Measurements from ENCODE around the gene SPR.

SPR gene

DNA sequence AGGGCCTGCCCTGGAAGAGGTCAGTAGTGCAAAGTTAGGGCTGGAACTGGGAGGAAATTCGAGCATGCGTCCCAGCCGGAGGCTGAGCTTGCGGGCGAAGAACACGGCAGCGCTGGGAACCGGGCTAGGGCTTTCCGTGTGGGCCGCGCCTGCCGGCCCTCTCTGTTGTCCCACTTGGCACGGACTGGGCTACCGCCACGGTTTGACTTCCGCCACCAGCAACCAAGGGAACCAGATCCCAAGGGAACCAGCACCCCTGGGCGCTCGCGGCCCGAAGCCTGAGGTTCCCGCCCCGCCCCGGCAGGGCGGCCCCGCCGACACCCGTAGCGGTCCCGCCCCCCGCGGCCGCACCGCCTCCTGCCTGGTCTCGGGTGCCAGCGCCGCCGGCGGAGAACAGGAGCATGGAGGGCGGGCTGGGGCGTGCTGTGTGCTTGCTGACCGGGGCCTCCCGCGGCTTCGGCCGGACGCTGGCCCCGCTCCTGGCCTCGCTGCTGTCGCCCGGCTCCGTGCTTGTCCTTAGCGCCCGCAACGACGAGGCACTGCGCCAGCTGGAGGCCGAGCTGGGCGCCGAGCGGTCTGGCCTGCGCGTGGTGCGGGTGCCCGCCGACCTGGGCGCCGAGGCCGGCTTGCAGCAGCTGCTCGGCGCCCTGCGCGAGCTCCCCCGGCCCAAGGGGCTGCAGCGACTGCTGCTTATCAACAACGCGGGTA is at the start of gene SPR:
Gene SPR, plus strand, starts transcription at position 377 of the 708 bp plus-strand sequence. Its CDS starts 25 bp downstream, at position 402.
- peak; percentile 66 for DNase-seq

DNA sequence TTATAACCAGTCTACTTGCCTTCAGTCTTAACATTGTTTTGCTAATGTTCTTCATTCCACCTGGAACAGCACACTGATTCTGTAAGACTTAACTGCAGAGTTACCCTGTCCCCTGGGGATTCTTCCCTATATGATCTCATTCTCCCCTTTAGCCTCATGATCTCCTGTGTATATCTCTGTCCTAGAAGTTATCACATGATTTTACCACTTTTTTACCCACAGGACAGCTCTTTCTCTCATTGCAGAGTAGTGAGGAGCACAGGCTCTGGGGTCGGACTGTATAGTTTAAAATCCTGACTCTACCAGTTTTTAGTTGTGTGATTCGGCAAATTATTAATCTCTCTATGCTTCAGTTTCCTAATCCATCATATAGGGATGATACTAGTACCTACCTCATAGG is 47.1 kb upstream of the SPR start:
- no peak for DNase-seq

DNA sequence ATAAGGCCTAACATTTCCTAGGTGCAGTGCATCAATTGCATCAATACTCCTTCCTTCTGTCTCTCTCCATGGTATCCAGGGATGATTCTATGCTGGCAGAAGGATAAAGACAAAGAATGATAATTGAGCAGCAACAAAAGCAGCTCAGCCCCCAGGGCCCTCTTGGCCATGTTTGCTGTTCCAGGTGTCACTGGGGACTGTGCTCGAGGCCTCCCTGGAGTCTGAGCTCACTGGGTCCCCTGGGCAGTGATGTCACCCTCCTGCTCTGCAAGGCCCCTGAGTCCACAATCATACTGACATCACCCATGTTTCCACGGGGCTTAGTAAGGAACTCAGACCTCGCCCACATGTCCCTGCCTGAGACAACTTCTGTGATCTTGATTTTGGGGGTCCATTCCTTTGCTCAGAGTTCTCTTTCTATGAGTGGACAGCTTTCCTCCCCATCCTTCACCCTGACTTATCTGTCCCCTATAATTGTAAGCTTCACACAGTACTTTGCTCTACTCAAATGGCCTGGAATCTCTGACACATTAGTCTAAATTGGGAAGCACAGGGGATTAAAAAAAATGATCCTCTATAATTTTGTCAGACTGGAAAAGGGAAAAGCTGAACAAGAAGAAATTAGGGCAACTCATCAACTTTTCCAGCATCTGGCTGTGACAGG is 45.6 kb upstream of the SPR start:
- DNase-seq = no peak

DNA sequence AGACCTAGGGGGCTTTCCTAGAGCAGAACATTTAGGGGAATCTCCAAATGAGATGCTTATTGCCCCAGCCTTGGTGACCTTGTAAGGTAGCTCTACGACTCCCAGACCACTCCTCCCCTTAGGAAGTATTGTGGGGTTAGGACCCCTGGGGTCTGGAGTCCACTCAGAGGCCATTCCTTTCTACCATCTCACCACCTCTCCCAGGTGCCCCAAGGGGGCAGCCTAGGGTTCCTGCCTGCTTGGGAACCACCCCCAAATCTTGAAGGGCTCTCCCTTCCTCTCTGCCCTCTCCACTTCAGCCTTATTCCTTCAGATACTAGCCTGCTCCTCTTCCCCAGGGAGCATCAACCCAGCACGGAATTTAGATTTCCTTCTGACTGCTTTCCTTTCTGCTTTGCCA is 43.9 kb upstream of the SPR start:
- DNase-seq = no peak

GRCh38 chr2:72846171-72847095 is 40.8 kb upstream of the SPR start:
- no peak for DNase-seq

GRCh38 chr2:72847534-72848315 is 39.5 kb upstream of the SPR start:
- DNase-seq = no peak

- DNase-seq = no peak
These were observed 38.6 kb upstream of the SPR start for GRCh38 chr2:72848436-72849137.

- no peak for DNase-seq
These were observed 38.1 kb upstream of the SPR start for GRCh38 chr2:72849138-72849462.

GRCh38 chr2:72851333-72851732 is 35.9 kb upstream of the SPR start:
- DNase-seq = no peak

DNA sequence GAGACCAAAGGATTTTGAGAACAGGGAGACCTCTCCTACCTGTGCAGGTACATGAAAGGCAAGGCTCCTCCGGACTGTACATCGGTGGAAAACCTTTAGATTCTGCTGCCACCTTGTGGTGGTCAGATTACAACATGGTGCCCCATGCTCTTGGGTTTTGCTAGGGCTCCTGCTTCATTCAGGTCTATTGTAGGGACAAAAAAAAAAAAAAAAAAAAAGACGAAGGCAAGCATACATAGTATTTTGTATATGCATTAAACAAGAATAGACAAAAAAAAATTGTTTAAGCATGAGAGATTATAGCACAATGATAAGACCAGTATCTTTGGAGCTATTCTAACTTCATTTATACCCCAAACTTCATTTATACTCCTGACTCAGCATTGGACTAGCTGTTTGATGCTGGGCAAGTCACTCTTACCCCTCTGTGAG is 27.4 kb upstream of the SPR start:
- DNase-seq = peak; percentile 78

DNA sequence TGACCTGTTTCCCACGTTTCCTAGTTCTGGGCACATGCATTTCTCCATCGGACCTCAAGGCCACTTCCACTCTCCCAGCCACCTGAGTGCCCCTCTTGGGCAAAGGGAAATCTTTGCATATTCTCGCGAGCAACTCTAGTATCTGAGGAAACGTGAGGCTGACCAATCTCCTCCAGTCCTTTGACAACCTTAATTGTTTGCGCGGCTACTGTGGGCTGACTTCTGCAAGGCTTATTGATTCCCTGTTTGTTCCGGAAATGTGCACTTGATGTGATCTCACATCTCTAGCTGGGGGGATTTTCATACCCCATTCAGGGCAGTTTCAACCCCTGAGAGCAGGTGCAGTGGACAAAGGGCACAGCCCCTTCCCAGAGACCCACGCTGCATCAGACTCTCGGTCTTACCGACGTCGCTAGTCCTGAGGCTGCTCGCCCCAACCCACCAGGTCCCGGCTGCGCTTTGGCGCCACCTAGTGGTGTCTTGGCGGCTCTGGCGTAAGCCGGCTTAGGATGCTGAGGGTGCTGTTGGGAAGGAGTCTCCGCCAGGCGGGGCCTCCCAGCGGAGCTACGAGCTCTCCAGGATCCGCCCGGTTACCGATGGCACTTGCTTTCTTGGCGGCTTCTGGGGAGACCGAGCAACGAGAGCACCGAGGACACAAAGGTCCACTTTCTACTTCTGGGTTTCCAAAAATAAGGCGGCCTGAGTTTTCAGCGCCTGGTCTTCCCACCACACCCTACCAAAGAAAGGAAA is 24.8 kb upstream of the SPR start:
- DNase-seq = peak; percentile 92

GRCh38 chr2:72863046-72863445 is 24.2 kb upstream of the SPR start:
- no peak for DNase-seq

DNA sequence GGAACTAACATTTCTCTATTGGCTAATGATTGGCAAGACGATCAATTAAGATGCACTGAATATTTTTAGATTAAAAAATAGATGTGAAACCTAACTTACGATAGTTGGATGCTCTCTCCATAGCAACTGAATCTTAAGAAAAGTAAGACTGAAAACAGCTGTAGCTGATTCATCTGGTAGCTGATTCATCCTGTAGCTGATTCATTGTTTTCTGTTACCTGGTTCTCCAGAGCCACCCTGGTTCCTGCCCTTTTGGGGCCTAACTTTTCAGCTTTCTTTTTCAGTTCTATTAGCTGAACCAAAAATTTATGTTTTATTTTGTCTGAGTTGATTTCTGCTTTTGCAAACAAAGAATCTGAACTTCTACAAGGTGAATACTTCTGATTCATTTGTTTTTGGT is 22.7 kb upstream of the SPR start:
- no peak for DNase-seq

- no peak for DNase-seq
These were observed 16.1 kb upstream of the SPR start for GRCh38 chr2:72871060-72871459.

DNA sequence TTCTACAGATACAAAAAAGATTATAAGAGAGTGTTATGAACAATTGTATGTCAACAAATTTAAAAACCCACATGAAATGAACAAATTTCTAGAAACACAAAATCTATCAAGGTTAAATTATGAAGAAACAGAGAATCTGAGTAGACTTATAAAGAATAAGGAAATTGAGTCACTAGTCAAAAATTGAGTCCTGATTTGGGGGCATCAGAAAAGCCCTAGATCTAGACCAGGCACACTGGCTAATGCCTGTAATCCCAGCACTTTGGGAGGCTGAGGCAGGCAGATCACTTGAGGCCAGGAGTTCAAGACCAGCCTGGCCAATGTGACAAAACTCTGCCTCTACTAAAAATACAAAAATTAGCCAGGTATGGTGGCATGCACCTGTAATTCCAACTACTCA is 15.3 kb upstream of the SPR start:
- no peak for DNase-seq

DNA sequence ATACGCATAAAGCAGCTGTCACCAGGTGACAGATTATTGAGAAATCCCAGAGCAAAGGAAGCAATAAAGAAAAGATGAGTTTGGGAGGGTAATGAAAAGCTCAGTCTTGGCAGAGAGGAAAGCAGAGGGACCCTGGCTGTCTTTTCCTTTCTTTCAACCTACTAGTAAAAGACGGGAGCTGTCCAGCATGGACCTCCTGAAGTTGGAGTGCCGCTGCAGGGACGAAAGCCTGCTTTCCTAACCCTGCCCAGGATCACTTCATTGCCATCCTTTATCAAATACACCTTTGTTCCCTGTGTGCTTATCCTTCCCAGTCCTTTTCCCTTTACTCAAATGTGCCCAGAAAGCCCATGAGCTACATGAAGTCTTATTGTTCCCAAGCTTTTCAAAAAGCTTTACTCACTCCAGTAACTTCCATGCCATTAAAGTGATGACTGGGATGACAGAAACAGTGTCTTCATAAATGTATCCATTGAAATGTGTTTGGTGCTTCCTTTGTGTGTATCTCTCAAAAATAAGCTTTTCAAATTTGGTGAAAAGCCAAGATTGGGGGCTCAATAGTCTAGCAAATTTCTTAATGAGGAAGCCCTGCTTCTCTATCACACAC is 3.7 kb upstream of the SPR start:
- DNase-seq = peak; percentile 2

- DNase-seq = no peak
These were observed 640 bp upstream of the SPR start for GRCh38 chr2:72886505-72887031.

DNA sequence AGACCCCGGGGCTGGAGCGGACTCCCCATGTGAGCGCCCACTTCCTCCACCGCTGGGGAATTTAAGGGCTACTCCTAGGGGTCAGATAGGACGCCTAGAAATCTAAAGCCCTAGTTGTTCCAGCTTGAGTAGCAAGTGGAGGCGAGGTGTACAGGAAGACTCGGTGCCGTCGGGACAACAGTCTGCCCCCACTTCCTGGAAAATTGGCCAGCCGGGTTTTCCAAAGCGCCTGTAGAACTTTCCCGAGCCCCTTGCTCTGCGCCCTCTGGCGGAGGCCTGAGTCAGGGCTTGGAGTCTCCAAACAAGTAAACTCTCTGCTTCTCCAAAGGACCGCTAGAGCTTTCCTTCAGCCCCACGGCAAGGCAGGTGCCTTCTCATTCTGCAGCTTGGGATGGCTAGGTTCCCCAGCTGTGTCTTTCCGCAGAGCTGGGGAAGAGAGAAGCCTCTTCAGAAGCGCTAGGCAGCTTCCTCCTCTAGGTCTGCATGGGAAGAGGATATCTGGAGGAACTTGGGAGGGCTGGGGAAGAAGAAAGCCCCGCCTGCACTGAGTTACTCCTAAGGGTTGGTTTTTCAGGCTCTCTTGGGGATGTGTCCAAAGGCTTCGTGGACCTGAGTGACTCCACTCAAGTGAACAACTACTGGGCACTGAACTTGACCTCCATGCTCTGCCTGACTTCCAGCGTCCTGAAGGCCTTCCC is 681 bp downstream of the SPR start:
- DNase-seq = peak; percentile 80

GRCh38 chr2:72888438-72889202 is 1.4 kb downstream of the SPR start:
- no peak for DNase-seq

All from midbrain (tissue), 1 donor.